Pancreas (tissue), 10 donors: Measurements from ENCODE around the gene MPO. TPM values are rescaled to one million over a fixed set of nuclear protein-coding genes. Genes with fewer than 3 reads are reported as not detected.

Experiments used
- ATAC-seq, 4 donors: fragments of 200-7000 bp; cut with Tn5 transposase; one replicate each; pipeline versions ENCODE4 v1.8.0 to v1.9.1; 2020; ENCODE audit warnings: mild to moderate bottlenecking in 4 of 4, moderate library complexity in 4 of 4
- DNase-seq, 6 donors: peaks; one replicate each; pipeline ENCODE4 v3.0.0-alpha.2; 2020
- FAIRE-seq: peaks from 2 replicates; lab custom pipeline; 2012; peaks lifted over from hg19 to GRCh38; lab: Jason Lieb, UNC
- H3K27ac ChIP-seq, 4 donors: fragments of 200-600 bp; sonication (generic); 1 replicate in 3 of 4; 2 replicates in 1 of 4; pipeline versions ENCODE4 v1.5.0 to v1.8.0; 2020
- H3K27me3 ChIP-seq, 4 donors: fragments of 200-600 bp; one replicate each; pipeline ENCODE4 v1.8.0; 2021
- H3K36me3 ChIP-seq, 3 donors: fragments of 200-600 bp; sonication (generic) in 1 of 3; one replicate each; pipeline versions ENCODE4 v1.5.0 to v1.8.0; 2020 to 2021
- H3K4me1 ChIP-seq, 3 donors: fragments of 200-600 bp; one replicate each; pipeline ENCODE4 v1.8.0; 2021
- H3K4me3 ChIP-seq, 4 donors: fragments of 200-600 bp; sonication (generic) in 2 of 4; one replicate each; pipeline versions ENCODE4 v1.5.0 to v1.8.0; 2020 to 2021
- H3K9me3 ChIP-seq, 4 donors: fragments of 200-600 bp; one replicate each; pipeline ENCODE4 v1.8.0; 2021
- WGBS, 2 donors: extraction: QIAGEN DNeasy Blood & Tissue Kit; methylation state at CpG; one replicate each; pipeline ENCODE4 v1.1.7; 2013; 5-methylcytosine and 5-hydroxymethylcytosine counted together
- intact Hi-C, 3 donors: fragments of 100-400 bp; cut with DNase I; formaldehyde crosslinking; loops; one replicate each; pipeline versions ENCODE4 v1.11.1 to v1.14.2; 2022
- polyA plus RNA-seq, 2 donors: library from polyadenylated mRNA; stranded (reverse); fragments of 200-250 nt; gene quantifications; one replicate each; pipeline ENCODE4 v1.2.3, GENCODE V29; 2013
- total RNA-seq, 6 donors: library from RNA; stranded (reverse); fragmentation: NEBNext Ultra II Directional in 4 of 6; extraction: Animal tissue kit (Norgen Biotek cat#: 25700) in 4 of 6; gene quantifications; one replicate each; pipeline versions ENCODE4 v1.2.1 to v1.2.4, GENCODE V29; 2021 to 2023
- TF ChIP-seq, protein P1 (sequence below), 4 donors: fragments of 200-600 bp; sonication (generic) in 3 of 4; IDR thresholded peaks; one replicate each; pipeline versions ENCODE4 v1.5.0 to v1.8.0; 2021; ENCODE audit warnings: antibody characterized with exemption in 4 of 4
- donor health status: healthy with polysubstance abuse.
- donor health status: DM: no; HTN: no; CAD: no; lungs with moderate emphysema.
- donor health status: DM: no; HTN: no; CAD: no.
- donor health status: control.
- donor health status: control.
- donor health status: Bipolar disorder and iron deficiency.
- donor health status: DM: yes; HTN: yes; CAD: no.
- donor health status: DM: no; HTN: no; CAD: no.
- donor health status: DM: no; HTN: no; CAD: no.
- donor health status: DM: yes; HTN: yes; CAD: no.

MPO gene
- total and polyA plus RNA-seq, 8 donors = 0.03 to 0.28 (median 0.09) TPM; not detected in 1

DNA sequence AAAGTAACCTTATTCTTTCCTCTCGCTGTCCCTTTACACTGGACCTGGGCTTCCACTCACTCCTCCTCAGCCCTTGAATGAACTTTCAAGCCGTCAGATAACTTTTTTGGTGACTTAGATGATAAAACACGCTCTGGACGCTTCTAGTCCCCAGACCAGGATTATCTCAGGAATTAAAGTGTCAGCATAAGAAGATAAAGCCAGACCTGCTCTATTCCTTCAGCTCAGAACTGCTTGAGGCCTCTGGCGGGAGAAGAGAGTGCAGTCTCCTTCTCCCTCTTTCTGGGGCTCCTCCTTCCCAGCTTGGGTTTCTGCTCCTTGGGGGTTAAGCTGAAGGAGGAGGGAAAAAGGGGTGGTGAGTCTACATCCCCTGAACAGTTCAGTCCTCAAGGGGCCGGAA lies 35.8 kb downstream of the MPO start:
- DNase-seq = no peak
- no peak overlapping the region for H3K27ac ChIP-seq
- no peak for ATAC-seq
- no peak for FAIRE-seq
- TF ChIP-seq, protein P1, sequence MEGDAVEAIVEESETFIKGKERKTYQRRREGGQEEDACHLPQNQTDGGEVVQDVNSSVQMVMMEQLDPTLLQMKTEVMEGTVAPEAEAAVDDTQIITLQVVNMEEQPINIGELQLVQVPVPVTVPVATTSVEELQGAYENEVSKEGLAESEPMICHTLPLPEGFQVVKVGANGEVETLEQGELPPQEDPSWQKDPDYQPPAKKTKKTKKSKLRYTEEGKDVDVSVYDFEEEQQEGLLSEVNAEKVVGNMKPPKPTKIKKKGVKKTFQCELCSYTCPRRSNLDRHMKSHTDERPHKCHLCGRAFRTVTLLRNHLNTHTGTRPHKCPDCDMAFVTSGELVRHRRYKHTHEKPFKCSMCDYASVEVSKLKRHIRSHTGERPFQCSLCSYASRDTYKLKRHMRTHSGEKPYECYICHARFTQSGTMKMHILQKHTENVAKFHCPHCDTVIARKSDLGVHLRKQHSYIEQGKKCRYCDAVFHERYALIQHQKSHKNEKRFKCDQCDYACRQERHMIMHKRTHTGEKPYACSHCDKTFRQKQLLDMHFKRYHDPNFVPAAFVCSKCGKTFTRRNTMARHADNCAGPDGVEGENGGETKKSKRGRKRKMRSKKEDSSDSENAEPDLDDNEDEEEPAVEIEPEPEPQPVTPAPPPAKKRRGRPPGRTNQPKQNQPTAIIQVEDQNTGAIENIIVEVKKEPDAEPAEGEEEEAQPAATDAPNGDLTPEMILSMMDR (IDR thresholded peaks at IDR 0.05) = no peak
- intact Hi-C loops = no loop called here
- no peaks in the 10 kb centered on the region for H3K9me3 ChIP-seq
- no peak overlapping the region for H3K4me3 ChIP-seq
- 68 to 72% methylated on average over 6 of the region's 6 CpGs for WGBS, 2 donors
- no peaks in the 10 kb centered on the region for H3K27me3 ChIP-seq
- H3K36me3 ChIP-seq = no peaks in the 10 kb centered on the region
- no peaks in the 10 kb centered on the region for H3K4me1 ChIP-seq

DNA sequence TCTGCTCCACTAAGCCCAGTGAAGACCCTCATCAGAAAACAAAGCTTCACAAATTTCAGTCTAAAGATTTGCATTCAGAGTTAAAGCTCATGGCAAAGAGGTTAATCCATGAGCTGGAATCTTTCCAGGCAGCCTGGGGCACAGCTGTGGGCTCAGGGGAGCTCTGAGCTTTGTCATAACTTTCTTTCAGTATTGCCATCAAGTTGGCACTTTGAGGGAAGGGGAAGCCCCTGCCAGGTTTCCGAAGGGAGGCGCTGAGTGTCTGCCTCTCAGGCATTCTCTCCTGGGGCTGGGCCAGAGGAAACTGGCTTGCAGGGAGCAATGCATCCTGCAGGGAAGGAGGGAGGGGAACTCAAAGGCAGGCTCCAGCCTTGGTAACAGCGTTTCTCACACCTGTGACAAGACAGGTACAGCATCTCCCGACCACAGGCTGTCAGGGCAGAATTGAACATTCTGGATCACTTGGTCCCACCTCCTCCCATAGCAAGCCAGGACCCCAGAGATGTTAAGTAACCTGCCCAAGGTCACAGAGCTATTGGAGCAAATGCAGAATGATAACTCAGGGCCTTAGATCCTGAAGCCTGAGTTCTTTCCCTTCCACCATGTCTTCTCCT lies 38.5 kb downstream of the MPO start:
- no peak overlapping the region for H3K27ac ChIP-seq
- H3K9me3 ChIP-seq = no peaks in the 10 kb centered on the region
- H3K4me1 ChIP-seq = no peaks in the 10 kb centered on the region
- H3K4me3 ChIP-seq = no peak overlapping the region
- 9 to 10% methylated on average over 4 of the region's 4 CpGs for WGBS, 2 donors
- TF ChIP-seq, protein P1 (IDR thresholded peaks at IDR 0.05) = no peak
- intact Hi-C loops = no loop called here
- ATAC-seq (no peak), FAIRE-seq (no peak), DNase-seq (no peak)
- no peaks in the 10 kb centered on the region for H3K27me3 ChIP-seq
- no peaks in the 10 kb centered on the region for H3K36me3 ChIP-seq

DNA sequence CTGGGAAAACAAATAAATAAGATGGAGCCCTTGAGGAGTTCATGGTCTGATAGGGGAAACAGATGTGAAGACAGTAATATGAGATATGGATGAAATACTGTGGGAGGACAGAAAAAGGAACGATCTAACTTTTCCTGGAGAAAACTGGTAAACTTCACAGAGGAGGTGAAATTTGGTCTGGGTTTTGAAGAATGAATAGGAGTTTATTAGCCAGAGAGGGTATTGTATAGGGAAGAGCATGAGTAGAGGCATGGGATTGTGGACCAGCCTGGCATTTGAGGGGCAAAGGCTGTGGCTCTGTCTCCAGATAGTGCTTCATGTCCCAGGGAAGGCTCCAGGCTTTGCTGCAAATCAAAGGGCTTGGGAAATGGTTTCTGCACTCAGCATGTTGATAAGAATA lies 40.7 kb downstream of the MPO start:
- ATAC-seq (no peak), FAIRE-seq (no peak), DNase-seq (no peak)
- TF ChIP-seq, protein P1 (IDR thresholded peaks at IDR 0.05) = no peak
- 59 to 67% methylated on average over 1 of the region's 1 CpG for WGBS, 2 donors
- Histone ChIP-seq H3K4me3 (no peak overlapping the region), H3K27ac (no peak overlapping the region), H3K27me3 (no peaks in the 10 kb centered on the region), H3K9me3 (no peaks in the 10 kb centered on the region), H3K4me1 (no peaks in the 10 kb centered on the region), H3K36me3 (no peaks in the 10 kb centered on the region)
- intact Hi-C loops = no loop called here

DNA sequence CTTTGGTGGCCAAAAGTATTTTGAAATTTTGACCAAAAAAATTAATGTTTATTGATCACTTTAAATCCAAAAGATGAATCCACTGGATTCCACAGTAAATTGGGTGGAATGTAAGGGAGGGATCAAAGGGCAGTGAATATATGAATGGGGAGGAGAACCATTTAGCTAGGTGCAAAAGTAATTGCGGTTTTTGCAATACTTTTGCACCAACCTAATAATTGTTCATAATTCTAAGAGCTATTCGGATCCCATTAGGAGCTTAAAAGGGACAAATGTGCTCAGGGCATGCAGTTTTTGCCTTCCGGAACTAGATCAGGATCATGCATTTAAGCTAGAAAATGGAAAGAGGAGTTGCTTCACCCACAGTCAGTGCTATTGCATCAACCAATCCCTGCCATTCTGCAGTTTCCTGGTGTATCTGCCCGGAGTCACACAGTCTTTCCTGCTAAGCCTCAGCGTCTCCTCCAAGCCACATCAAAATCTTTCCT lies 42.5 kb downstream of the MPO start, which contains the start of gene LPO:
LPO (plus strand) TSS at position 438 of the 488 bp plus-strand sequence. CDS start 4,396 bp downstream, outside the sequence.
- ATAC-seq = no peak
- intact Hi-C loops = no loop called here
- Histone ChIP-seq H3K27me3 (no peaks in the 10 kb centered on the region), H3K4me1 (no peaks in the 10 kb centered on the region), H3K9me3 (no peaks in the 10 kb centered on the region), H3K4me3 (no peak within 1 kb of the TSS), H3K27ac (no peak within 1 kb of the TSS), H3K36me3 (no peaks in the 10 kb centered on the region)
- DNase-seq = no peak
- 56 to 72% methylated on average over 5 of the region's 5 CpGs for WGBS, 2 donors
- TF ChIP-seq, protein P1 (IDR thresholded peaks at IDR 0.05) = no peak
- no peak for FAIRE-seq

DNA sequence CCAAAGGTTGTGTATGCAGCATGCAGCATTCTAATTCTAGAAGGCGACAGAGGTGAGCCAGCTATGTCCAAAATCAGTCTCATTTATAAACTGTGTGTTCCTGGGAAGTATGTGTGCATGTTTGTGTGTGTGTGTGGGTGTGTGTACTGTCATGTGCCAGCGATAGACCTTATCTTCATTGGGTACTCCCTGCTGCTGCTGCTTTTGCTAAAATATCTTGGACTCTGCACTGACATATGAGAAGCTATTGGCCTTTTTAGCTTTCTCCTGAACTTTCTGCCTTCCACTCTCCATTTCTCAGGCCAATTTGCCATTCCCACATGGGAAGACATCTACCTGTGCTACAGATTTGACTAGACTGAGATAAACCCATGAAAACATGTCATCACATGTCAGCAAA lies 44.3 kb downstream of the MPO start:
- Histone ChIP-seq H3K9me3 (no peaks in the 10 kb centered on the region), H3K4me3 (no peak overlapping the region), H3K27me3 (no peaks in the 10 kb centered on the region), H3K36me3 (no peaks in the 10 kb centered on the region), H3K4me1 (no peaks in the 10 kb centered on the region), H3K27ac (no peak overlapping the region)
- FAIRE-seq (no peak), DNase-seq (no peak), ATAC-seq (no peak)
- TF ChIP-seq, protein P1 (IDR thresholded peaks at IDR 0.05) = no peak
- intact Hi-C loops = no loop called here
- 65% methylated on average over 2 of the region's 2 CpGs for WGBS, 2 donors
